C4-2B (cell line): ENCODE measurements around the gene MTM1.

Source experiments
- CTCF ChIP-seq: fragments of 450-650 bp; conservative IDR thresholded peaks from 2 replicates; pipeline ENCODE4 v1.5.1; 2017; ENCODE audit warnings: mild to moderate bottlenecking
- ZFX ChIP-seq: fragments of 450-650 bp; IDR thresholded peaks from 2 replicates; pipeline ENCODE4 v1.6.1; 2017

GRCh38 chrX:150543230-150544155, 24.9 kb upstream of the MTM1 start:
- TF ChIP-seq CTCF (no peak), ZFX (no peak)
